ENCODE results near the gene TOR3A. TPM values are rescaled to one million over a fixed set of nuclear protein-coding genes. Genes with fewer than 3 reads are reported as not detected.

Gene TOR3A
- polyA plus RNA-seq, 2 of the 4 experiments (the other 2 are of a cell fraction), result 30.7 to 44.5 TPM

GRCh38 chr1:179104611-179105250 lies 22.9 kb downstream of the TOR3A start:
- no peak for TF ChIP-seq RFX5 (IDR thresholded peaks at IDR 0.05)
- TF ChIP-seq RAD21 (conservative IDR thresholded peaks at IDR 0.05 in 1 of 2, IDR thresholded peaks at IDR 0.05 in 1 of 2), result no peak
- TF ChIP-seq CHD2 (IDR thresholded peaks at IDR 0.05; ENCODE audit: low read length, partially characterized antibody), result no peak
- TF ChIP-seq USF2 (IDR thresholded peaks at IDR 0.05), result no peak
- TF ChIP-seq NFE2L2 (conservative IDR thresholded peaks at IDR 0.05; ENCODE audit: low read length), result no peak
- no peak for TF ChIP-seq PHF8 (IDR thresholded peaks at IDR 0.05; ENCODE audit: borderline replicate concordance, low read depth)
- TF ChIP-seq HES2 (IDR thresholded peaks at IDR 0.05), result no peak
- no peak for TF ChIP-seq RNF2 (IDR thresholded peaks at IDR 0.05; ENCODE audit: borderline replicate concordance, low read depth)
- no peak for TF ChIP-seq MAZ (IDR thresholded peaks at IDR 0.05; ENCODE audit: borderline replicate concordance, low read depth, low read length)
- TF ChIP-seq BCL3 (IDR thresholded peaks at IDR 0.05), result no peak
- no peak for TF ChIP-seq CHD4 (IDR thresholded peaks at IDR 0.05; ENCODE audit: borderline replicate concordance)
- TF ChIP-seq HOXB5 (CRISPR knock-in tag; IDR thresholded peaks at IDR 0.05), result no peak
- TF ChIP-seq KDM1A (IDR thresholded peaks at IDR 0.05; ENCODE audit: low read depth), result no peak
- TF ChIP-seq SREBF2 (IDR thresholded peaks at IDR 0.05), result no peak
- TF ChIP-seq CBX2 (IDR thresholded peaks at IDR 0.05; ENCODE audit: borderline replicate concordance, low read depth), result no peak
- no peak for TF ChIP-seq ESRRA (IDR thresholded peaks at IDR 0.05; ENCODE audit: borderline replicate concordance, low read length)
- TF ChIP-seq E2F6 (IDR thresholded peaks at IDR 0.05; ENCODE audit: borderline replicate concordance, low read depth), result no peak
- TF ChIP-seq ZSCAN20 (CRISPR knock-in tag; IDR thresholded peaks at IDR 0.05), result no peak
- no peak for TF ChIP-seq MYC (IDR thresholded peaks at IDR 0.05; ENCODE audit: borderline replicate concordance, low read length)
- no peak for FAIRE-seq
- CTCF ChIA-PET, result interaction anchor here (0.7 to 4.7 kb wide), 14 partner anchors 8 to 188 kb away, joined by 3 to 27 read pairs (median 6); no protein-coding TSS in a partner anchor

GRCh38 chr1:179105393-179105792 lies 23.5 kb downstream of the TOR3A start:
- ChIA-PET POLR2A (no interaction called here), CTCF (interaction anchor here (0.6 to 4.7 kb wide), 18 partner anchors 9 to 187 kb away, joined by 3 to 27 read pairs (median 5); partner anchors contain the start of gene TOR3A)
- ATAC-seq (peak; percentile 62 to 76), DNase-seq (ENCODE audit: low read depth in 1 of 2, low spot score in 1 of 2) (peak; percentile 55), FAIRE-seq (no peak)
- Histone ChIP-seq H3K4me2 (no peak overlapping the region), H3K4me1 (no peaks in the 10 kb centered on the region), H3K4me3 (no peak overlapping the region), H3K27ac (no peak overlapping the region), H3K9me3 (no peaks in the 10 kb centered on the region)
- 64% methylated on average over 7 of the region's 7 CpGs for WGBS (ENCODE audit: missing lambda C conversion rate)
- no peak for TF ChIP-seq RCOR1 (IDR thresholded peaks at IDR 0.05; ENCODE audit: low read depth, low read length)
- TF ChIP-seq RAD21 (conservative IDR thresholded peaks at IDR 0.05 in 1 of 2, IDR thresholded peaks at IDR 0.05 in 1 of 2), result peak in 1 of 2 experiments; percentile 54; a peak in 2 of 5 replicates
- peak; percentile 44 for TF ChIP-seq SMC3 (IDR thresholded peaks at IDR 0.05)
- TF ChIP-seq CTCF (IDR thresholded peaks at IDR 0.05), result peak; percentile 29; the same call in 1 of the 3 replicates

More at GRCh38 chr1:179104611-179105250, 22.9 kb downstream of the TOR3A start:
- H3K27ac ChIP-seq, result no peak overlapping the region
- H3K4me1 ChIP-seq, result no peaks in the 10 kb centered on the region
- no peak overlapping the region for H3K4me3 ChIP-seq
- POLR2A ChIA-PET, result no interaction called here
- H3K4me2 ChIP-seq, result no peak overlapping the region
- ATAC-seq (no peak), DNase-seq (ENCODE audit: low read depth in 1 of 2, low spot score in 1 of 2) (no peak)
- no peaks in the 10 kb centered on the region for H3K9me3 ChIP-seq
- WGBS (ENCODE audit: missing lambda C conversion rate), result 89% methylated on average over 3 of the region's 3 CpGs

All from A549 (cell line).